ENCODE data around the gene NINJ1. TPM values are rescaled to one million over a fixed set of nuclear protein-coding genes. Genes with fewer than 3 reads are reported as not detected.

Gene NINJ1
- total and polyA plus RNA-seq, 2 of the 13 experiments (the other 11 are each of a cell fraction or from before 2014, with no cell fraction given) = 81.2 to 92.1 TPM

GRCh38 chr9:93133681-93134014, 403 bp downstream of the NINJ1 start (continued):
- no peak; the same call in 1 of the 2 replicates for TF ChIP-seq HDAC1 (CRISPR knock-in tag; IDR thresholded peaks at IDR 0.05)
- 0 out of 2 replicates have a peak, but pooled peaks have one; percentile 6 for TF ChIP-seq ZBTB20 (CRISPR knock-in tag; IDR thresholded peaks at IDR 0.05; ENCODE audit: borderline replicate concordance, low read depth)
- TF ChIP-seq, protein P1, sequence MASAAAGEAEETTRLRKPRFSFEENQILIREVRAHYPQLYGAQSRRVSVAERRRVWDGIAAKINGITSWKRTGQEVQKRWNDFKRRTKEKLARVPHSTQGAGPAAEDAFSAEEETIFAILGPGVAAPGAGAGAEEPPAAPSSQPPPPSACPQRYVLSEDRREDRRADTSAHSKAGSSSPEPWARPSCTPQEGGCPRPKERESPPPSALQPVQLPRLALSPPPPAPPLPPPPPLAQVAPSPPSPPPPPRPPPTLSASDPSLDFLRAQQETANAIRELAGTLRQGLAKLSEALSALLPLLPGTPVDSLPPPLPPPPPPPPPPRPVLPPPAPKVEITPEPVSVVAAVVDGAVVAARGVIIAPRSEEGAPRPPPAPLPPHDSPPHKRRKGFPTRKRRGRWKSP (CRISPR knock-in tag; IDR thresholded peaks at IDR 0.05) = peak; percentile 22; the same call in 1 of the 2 replicates
- TF ChIP-seq MYC (CRISPR knock-in tag; IDR thresholded peaks at IDR 0.05; ENCODE audit: borderline replicate concordance) = peak; percentile 84
- TF ChIP-seq ZSCAN12 (CRISPR knock-in tag; IDR thresholded peaks at IDR 0.05) = no peak
- peak; percentile 51 for TF ChIP-seq ZNF883 (CRISPR knock-in tag; IDR thresholded peaks at IDR 0.05; ENCODE audit: not compliant biosample characterization)
- TF ChIP-seq DNMT1 (CRISPR knock-in tag; IDR thresholded peaks at IDR 0.05) = 0 out of 2 replicates have a peak, but pooled peaks have one; percentile 31
- TF ChIP-seq EEA1 (CRISPR knock-in tag; IDR thresholded peaks at IDR 0.05; ENCODE audit: borderline replicate concordance) = peak; percentile 90
- TF ChIP-seq ZNF333 (CRISPR knock-in tag; IDR thresholded peaks at IDR 0.05; ENCODE audit: borderline replicate concordance) = 0 out of 2 replicates have a peak, but pooled peaks have one; percentile 35
- peak; percentile 66; the same call in 1 of the 2 replicates for TF ChIP-seq ZBTB25 (CRISPR knock-in tag; IDR thresholded peaks at IDR 0.05)
- TF ChIP-seq, protein P2, sequence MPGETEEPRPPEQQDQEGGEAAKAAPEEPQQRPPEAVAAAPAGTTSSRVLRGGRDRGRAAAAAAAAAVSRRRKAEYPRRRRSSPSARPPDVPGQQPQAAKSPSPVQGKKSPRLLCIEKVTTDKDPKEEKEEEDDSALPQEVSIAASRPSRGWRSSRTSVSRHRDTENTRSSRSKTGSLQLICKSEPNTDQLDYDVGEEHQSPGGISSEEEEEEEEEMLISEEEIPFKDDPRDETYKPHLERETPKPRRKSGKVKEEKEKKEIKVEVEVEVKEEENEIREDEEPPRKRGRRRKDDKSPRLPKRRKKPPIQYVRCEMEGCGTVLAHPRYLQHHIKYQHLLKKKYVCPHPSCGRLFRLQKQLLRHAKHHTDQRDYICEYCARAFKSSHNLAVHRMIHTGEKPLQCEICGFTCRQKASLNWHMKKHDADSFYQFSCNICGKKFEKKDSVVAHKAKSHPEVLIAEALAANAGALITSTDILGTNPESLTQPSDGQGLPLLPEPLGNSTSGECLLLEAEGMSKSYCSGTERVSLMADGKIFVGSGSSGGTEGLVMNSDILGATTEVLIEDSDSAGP (CRISPR knock-in tag; IDR thresholded peaks at IDR 0.05; ENCODE audit: borderline replicate concordance) = peak; percentile 70
- no peak for TF ChIP-seq ZSCAN31 (CRISPR knock-in tag; IDR thresholded peaks at IDR 0.05; ENCODE audit: low read depth)
- no peak for TF ChIP-seq TCF12 (IDR thresholded peaks at IDR 0.05)
- TF ChIP-seq TCF12 (CRISPR knock-in tag; IDR thresholded peaks at IDR 0.05) = peak; percentile 76
- TF ChIP-seq NCOA2 (CRISPR knock-in tag; IDR thresholded peaks at IDR 0.05) = no peak
- peak; percentile 63; the same call in 1 of the 2 replicates for TF ChIP-seq GABPB1 (CRISPR knock-in tag; IDR thresholded peaks at IDR 0.05)
- peak; percentile 82; the same call in 1 of the 2 replicates for TF ChIP-seq SAFB2 (CRISPR knock-in tag; IDR thresholded peaks at IDR 0.05; ENCODE audit: borderline replicate concordance, low read depth)
- TF ChIP-seq MNT (IDR thresholded peaks at IDR 0.05) = 0 out of 2 replicates have a peak, but pooled peaks have one; percentile 12
- TF ChIP-seq ZNF33B (CRISPR knock-in tag; IDR thresholded peaks at IDR 0.05) = peak; percentile 83; the same call in 1 of the 2 replicates
- 0 out of 2 replicates have a peak, but pooled peaks have one; percentile 3 for TF ChIP-seq THAP9 (CRISPR knock-in tag; IDR thresholded peaks at IDR 0.05; ENCODE audit: borderline replicate concordance)
- TF ChIP-seq ZNF768 (CRISPR knock-in tag; IDR thresholded peaks at IDR 0.05) = peak; percentile 27; the same call in 1 of the 2 replicates
- TF ChIP-seq ZNF740 (CRISPR knock-in tag; IDR thresholded peaks at IDR 0.05) = peak; percentile 97
